ENCODE data around the gene MTOR.
"Not testable (repeated sequence)": the region's sequence is repeated elsewhere in the genome, so short reads cannot be mapped to it uniquely, and the experiment has no call there.

Gene MTOR

DNA sequence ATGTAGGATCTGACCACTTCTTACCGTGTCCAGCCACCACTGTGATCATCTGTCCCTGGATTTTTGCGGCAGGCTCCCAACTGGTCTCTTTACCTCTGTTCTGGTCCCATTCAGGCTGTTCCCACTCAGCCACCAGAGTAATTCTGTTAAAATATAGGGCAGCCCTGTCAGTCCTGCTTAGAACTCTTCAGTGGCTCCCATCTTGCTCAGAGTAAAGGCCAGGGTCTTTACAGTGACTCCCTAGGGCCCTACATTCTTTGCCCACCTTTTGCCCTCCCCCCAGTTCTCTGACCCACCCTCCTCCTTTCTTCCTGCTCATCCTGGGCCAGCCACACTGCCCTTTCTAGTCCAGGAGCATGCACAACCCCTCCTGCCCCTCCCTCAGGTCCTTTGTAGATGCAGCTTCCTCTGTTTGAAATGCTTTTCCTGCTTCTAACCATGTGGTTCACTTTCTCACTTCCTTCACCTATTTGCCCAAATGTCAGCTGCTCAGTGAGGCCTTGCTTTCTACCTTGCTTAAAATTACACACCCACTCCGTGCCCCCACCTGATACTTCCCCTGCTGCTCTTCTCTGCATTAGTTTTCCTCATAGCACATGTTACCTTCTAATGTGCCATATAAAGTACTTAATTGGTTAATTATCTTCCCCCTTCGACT is 18.5 kb upstream of the MTOR start:
- DNase-seq (ENCODE audit: low spot score), result no peak

DNA sequence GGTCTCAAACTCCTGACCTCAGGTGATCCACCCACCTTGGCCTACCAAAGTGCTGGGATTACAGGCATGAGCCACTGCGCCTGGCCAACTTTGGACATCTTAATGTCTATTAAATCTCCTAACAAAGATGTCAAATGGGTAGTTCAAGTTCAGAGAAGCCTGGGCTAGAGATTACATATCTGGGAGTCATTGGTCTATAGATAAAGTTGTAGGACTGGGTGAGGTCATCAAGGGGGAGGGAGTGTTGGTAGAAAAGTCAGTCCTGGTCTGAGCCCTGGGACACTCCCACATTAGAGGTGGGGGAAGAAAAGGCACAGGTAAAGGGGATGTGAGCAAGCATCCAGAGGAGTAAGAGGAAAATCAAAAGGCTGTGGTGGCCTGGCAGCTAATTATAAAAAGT is 17.3 kb upstream of the MTOR start:
- no peak for DNase-seq (ENCODE audit: low spot score)

GRCh38 chr1:11279152-11279551 is 16.8 kb upstream of the MTOR start:
- no peak for DNase-seq (ENCODE audit: low spot score)

DNA sequence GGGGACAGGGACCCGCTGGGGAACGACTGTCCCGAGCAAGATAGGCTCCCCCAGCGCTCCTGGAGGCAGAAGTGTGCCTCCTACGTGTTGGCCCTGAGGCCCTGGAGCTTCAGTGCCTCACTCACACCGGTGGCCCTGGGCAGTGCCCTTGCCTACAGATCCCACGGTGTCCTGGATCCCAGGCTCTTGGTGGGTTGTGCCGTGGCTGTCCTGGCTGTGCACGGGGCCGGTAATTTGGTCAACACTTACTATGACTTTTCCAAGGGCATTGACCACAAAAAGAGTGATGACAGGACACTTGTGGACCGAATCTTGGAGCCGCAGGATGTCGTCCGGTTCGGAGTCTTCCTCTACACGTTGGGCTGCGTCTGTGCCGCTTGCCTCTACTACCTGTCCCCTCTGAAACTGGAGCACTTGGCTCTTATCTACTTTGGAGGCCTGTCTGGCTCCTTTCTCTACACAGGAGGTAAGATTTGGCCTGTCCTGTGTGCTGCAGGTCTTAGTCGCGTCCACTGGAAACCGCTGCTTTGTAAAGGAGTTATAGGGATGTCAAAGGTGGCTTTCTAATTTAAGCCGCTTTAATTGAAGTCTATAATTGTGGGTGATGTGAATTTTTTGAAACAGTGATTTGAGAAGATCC is 11.4 kb upstream of the MTOR start:
- DNase-seq (ENCODE audit: low spot score), result no peak

GRCh38 chr1:11272832-11273594 is 10.7 kb upstream of the MTOR start, which contains the start of gene UBIAD1:
Gene UBIAD1, plus strand, starts transcription at chr1:11273198. Its CDS starts 334 bp downstream, at chr1:11273532.
- DNase-seq (ENCODE audit: low spot score), result peak; percentile 99

DNA sequence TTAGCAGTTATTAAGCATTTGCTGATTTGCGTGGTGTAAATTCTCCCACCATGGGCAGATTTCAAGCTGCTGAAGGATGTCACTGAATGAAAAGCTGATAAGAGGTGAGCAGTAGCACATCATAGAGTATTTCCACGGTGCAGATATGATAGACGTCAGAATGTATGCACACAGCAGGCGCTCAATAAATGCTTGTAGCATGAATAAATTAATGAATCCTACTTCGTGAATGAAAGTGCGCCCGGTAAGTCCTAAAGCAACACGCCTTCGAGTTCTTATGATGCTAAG is 10.1 kb upstream of the MTOR start:
- DNase-seq (ENCODE audit: low spot score), result no peak

GRCh38 chr1:11267350-11268337 is 5.3 kb upstream of the MTOR start:
- not testable (repeated sequence) for DNase-seq (ENCODE audit: low spot score)

DNA sequence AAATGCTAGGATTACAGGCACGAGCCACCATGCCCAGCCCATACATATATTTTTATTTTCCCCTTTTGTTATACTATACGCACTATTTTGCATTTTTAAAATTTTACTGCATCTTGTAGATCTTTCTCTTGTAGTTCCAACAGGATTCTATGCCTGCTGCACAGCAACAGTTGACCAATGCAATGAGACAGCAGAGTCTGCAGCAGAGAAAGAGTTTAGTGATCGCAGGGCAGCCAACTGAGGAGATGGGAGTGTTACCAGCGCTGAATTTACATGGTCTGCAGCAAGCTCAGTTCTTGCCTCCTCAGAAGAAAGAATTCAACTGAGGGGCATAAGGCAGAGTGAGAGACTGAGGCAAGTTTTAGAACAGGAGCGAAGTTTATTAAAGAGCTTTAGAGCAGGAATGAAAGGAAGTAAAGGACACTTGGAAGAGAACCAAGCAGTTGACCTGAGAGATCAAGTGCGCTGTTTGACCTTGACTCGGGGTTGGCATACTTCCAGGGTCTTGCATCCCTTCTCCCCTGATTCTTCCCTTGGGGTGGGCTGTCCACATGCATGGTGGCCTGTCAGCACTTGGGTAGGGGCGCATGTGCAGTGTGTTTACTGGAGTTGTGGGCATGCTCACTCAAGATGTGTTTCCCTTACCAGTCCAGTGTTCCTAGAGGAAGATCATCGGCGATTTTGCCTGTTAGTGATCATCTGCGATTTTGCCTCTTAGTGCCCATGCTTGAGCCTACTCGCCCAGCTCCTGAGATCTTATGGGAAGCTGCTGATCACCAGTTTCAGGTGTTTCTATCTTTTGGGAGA is 4.1 kb upstream of the MTOR start:
- DNase-seq (ENCODE audit: low spot score), result no peak

DNA sequence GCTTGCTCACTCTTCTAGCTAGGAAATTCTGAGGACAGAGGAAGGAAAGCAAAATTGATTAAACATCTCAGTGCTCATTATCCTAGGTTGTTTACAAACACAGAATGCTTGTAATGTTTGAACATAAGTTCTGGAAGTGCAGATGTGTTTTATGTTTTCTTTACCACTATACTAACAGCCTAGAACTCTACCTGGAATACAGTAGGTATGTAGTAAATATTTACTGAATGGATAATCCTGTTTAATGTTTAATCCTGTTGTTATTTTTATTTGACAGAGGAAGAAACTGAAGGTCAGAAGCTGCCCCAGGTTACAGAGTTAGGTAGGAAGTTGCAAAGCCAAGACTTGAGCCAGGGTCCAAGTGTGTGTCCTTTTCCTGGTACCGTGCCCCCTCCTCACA is 6.1 kb downstream of the MTOR start:
- DNase-seq (ENCODE audit: low spot score), result no peak

- DNase-seq (ENCODE audit: low spot score), result no peak
Measured at GRCh38 chr1:11253226-11253625, 9.1 kb downstream of the MTOR start.

GRCh38 chr1:11252538-11252937 is 9.8 kb downstream of the MTOR start:
- no peak for DNase-seq (ENCODE audit: low spot score)

GRCh38 chr1:11248169-11248568 is 14.2 kb downstream of the MTOR start:
- DNase-seq (ENCODE audit: low spot score), result no peak

DNA sequence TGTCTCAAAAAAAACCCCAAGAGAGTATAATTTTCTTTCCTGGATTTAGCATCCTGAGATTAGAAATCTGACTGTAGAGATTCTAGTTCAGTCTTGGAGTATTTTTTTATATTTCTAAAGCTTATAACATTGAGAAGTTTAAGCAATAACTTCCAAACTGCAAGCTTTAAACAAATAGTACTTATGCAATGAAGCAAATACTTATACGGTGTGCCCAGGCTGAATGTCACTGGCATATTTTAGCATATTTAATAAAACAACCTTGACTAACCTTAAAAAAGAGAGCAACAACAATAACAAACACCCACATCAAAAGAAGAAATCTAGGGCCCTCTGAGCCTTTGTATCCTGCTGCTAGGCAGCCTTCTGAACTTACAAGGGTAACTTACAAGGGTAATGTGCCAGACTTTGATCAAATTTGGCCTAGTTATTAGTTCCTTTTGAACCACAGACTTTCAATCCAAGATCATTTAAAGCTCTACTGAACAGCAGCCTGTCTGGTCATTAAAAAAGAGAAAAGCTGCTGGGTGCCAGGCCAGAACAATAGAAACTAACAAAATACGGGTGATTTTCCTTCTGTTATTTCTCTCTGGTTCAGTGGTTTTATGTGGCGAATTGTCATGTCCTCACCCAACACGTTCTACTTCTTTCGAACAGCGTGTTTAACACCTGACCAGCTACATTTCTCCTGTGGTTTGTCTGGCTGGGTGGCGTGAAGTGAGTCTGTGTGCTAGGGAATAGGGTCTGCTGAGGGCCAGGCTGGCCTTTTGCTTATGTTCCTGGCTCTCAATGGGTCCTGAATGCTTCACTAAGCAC is 16.2 kb downstream of the MTOR start:
- no peak for DNase-seq (ENCODE audit: low spot score)

- no peak for DNase-seq (ENCODE audit: low spot score)
Measured at GRCh38 chr1:11245248-11245647, 17.1 kb downstream of the MTOR start.

DNA sequence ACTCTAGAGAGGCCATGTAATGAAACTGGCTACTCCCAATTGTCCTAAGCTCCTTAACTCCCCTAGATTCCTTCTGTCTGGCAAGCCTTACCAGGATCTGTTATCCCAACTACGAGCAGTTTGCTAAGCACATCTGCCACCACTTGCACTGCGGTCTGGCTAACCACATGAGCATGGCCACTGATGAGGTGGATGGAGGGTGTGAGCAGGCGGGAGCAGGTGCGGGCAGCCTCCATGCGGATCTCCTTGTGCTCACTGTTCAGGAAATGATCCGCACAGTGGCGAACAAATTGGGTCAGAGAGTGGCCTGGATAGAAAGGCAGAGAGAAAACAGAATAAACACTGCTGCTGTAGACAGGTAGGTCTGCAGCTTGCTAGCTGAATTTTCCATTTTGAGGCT is 24.0 kb downstream of the MTOR start:
- no peak for DNase-seq (ENCODE audit: low spot score)

GRCh38 chr1:11237356-11237755 is 25.0 kb downstream of the MTOR start:
- DNase-seq (ENCODE audit: low spot score), result no peak

GRCh38 chr1:11233208-11233607 is 29.1 kb downstream of the MTOR start:
- no peak for DNase-seq (ENCODE audit: low spot score)

DNA sequence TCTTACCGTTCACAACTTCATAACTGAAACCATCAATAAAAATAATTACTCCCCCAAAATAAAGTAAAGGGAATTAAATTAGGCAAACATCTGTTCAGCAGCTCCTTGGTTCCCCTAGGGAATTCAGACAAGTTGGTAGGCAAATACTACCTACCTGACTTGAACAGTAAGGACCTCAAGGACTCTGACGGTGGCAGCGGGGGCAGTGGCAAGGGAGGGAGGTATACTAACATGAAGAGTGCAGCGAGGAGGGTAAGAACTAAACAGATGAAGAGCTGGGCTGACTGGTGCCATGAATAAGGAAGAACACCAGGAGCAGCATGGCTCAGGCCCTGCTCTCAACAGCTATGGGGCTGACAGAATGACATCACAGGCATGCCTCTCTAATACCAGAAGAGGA is 33.1 kb downstream of the MTOR start:
- no peak for DNase-seq (ENCODE audit: low spot score)

DNA sequence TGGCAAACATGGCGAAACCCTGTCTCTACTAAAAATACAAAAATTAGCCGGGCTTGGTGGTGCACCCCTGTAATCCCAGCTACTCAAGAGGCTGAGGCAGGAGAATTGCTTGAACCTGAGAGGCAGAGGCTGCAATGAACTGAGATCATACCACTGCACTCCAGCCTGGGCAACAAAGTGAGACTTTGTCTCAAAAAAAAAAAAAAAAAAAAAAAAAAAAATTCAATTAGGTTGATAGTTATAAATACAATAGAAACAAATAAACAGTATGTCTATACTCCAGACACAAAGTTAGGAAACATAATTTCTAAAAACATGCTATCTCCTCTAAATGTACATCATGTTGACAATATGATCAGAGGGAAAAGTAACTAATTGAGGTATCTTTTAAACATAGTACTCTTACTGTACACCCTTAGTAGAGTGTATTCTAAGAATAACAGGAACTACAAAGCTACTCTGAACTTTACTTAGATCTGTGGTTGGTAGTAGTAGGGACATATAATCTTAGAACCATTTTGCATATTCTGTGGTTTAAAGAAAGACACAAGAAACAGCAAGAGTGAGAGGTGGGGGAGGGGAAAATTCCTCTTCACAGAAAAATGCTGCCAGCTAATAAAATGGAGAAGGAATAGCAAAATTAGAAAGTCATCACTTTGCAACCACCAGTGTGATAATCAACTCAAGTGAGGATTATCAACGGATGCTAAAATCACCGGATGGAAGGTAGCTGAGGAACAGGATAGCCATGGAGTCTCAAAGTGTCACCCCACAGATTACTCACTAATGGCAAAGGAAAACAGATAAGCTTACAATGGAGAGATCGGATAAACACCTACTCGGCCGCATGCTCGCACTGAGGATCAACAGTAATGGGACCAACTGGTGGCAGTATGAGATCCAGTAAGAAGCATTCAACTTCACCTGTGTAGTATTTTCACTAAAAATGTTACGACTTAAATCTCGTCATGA is 35.0 kb downstream of the MTOR start:
- no peak for DNase-seq (ENCODE audit: low spot score)
